HL-60 (cell line): ENCODE results near the gene KMT2C.

ENCODE experiments used
- POLR2AphosphoS5 ChIP-seq: IDR thresholded peaks from 2 replicates; pipeline ENCODE4 v1.6.1; 2012; ENCODE audit warnings: low read depth
- TF ChIP-seq, protein P1 (sequence below): IDR thresholded peaks from one replicate; pipeline ENCODE4 v1.5.1; 2011; ENCODE audit warnings: low read length, control low read depth, inconsistent platforms; ENCODE audit not compliant: insufficient read depth

DNA sequence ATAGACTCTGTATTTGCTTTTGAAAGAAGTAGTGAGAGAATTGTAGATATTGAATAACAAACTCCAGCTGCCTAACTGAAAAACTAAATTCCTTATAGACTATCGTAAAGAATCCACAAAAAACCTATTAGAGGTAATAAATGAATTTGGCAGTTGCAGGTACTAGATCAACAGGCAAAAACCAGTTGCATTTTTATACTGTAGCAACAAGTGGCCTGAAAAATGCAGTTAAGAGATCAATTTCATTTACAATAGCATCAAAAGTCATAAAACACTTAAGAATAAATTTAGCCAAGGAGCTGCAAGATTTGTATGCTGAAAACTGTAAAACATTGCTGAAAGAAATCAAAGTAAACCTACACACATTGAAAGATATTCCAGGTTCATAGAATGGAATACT, 340.0 kb downstream of the KMT2C start:
- TF ChIP-seq, protein P1, sequence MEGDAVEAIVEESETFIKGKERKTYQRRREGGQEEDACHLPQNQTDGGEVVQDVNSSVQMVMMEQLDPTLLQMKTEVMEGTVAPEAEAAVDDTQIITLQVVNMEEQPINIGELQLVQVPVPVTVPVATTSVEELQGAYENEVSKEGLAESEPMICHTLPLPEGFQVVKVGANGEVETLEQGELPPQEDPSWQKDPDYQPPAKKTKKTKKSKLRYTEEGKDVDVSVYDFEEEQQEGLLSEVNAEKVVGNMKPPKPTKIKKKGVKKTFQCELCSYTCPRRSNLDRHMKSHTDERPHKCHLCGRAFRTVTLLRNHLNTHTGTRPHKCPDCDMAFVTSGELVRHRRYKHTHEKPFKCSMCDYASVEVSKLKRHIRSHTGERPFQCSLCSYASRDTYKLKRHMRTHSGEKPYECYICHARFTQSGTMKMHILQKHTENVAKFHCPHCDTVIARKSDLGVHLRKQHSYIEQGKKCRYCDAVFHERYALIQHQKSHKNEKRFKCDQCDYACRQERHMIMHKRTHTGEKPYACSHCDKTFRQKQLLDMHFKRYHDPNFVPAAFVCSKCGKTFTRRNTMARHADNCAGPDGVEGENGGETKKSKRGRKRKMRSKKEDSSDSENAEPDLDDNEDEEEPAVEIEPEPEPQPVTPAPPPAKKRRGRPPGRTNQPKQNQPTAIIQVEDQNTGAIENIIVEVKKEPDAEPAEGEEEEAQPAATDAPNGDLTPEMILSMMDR = no peak
- no peak for TF ChIP-seq POLR2AphosphoS5
